HG03060 (cell line): ENCODE results near the gene HPGDS.
"Not testable (repeated sequence)": the region's sequence is repeated elsewhere in the genome, so short reads cannot be mapped to it uniquely, and the experiment has no call there.

Experiments
- ATAC-seq: cut with Tn5 transposase; IDR thresholded peaks from one replicate; pipeline ENCODE4 v1.9.1; 2021; ENCODE audit warnings: low read depth, moderate number of reproducible peaks; ENCODE audit not compliant: unreplicated experiment

HPGDS gene

GRCh38 chr4:94358101-94358500 is 15.5 kb upstream of the HPGDS start:
- no peak for ATAC-seq

GRCh38 chr4:94357624-94358023 is 15.0 kb upstream of the HPGDS start:
- ATAC-seq = no peak

GRCh38 chr4:94356444-94356843 is 13.8 kb upstream of the HPGDS start:
- ATAC-seq = no peak

GRCh38 chr4:94354474-94354896 is 11.8 kb upstream of the HPGDS start:
- ATAC-seq = no peak

GRCh38 chr4:94352996-94353395 is 10.4 kb upstream of the HPGDS start:
- ATAC-seq = no peak

GRCh38 chr4:94352163-94352562 is 9.5 kb upstream of the HPGDS start:
- no peak for ATAC-seq

- ATAC-seq = no peak
Observed at GRCh38 chr4:94351319-94351718, 8.7 kb upstream of the HPGDS start.

- no peak for ATAC-seq
Observed at GRCh38 chr4:94350095-94350494, 7.5 kb upstream of the HPGDS start.

GRCh38 chr4:94349193-94349592 is 6.6 kb upstream of the HPGDS start:
- ATAC-seq = no peak

GRCh38 chr4:94348666-94349065 is 6.0 kb upstream of the HPGDS start:
- no peak for ATAC-seq

- ATAC-seq = no peak
Observed at GRCh38 chr4:94346541-94346940, 3.9 kb upstream of the HPGDS start.

GRCh38 chr4:94345969-94346368 is 3.3 kb upstream of the HPGDS start:
- ATAC-seq = no peak

GRCh38 chr4:94345266-94345665 is 2.6 kb upstream of the HPGDS start:
- ATAC-seq = no peak

GRCh38 chr4:94344457-94344856 is 1.8 kb upstream of the HPGDS start:
- ATAC-seq = no peak

GRCh38 chr4:94341481-94342370 is 910 bp downstream of the HPGDS start:
- no peak for ATAC-seq

GRCh38 chr4:94339779-94340178 is 2.9 kb downstream of the HPGDS start:
- no peak for ATAC-seq

GRCh38 chr4:94338681-94339351 is 3.8 kb downstream of the HPGDS start:
- peak; percentile 56 for ATAC-seq

GRCh38 chr4:94336791-94337190 is 5.8 kb downstream of the HPGDS start:
- ATAC-seq = not testable (repeated sequence)

- no peak for ATAC-seq
Observed at GRCh38 chr4:94336303-94336702, 6.3 kb downstream of the HPGDS start.

GRCh38 chr4:94334962-94335361 is 7.7 kb downstream of the HPGDS start:
- ATAC-seq = no peak

- no peak for ATAC-seq
Observed at GRCh38 chr4:94334476-94334875, 8.2 kb downstream of the HPGDS start.

GRCh38 chr4:94333866-94334265 is 8.8 kb downstream of the HPGDS start:
- ATAC-seq = no peak
